ENCODE data around the gene UAP1L1.

Gene UAP1L1

DNA sequence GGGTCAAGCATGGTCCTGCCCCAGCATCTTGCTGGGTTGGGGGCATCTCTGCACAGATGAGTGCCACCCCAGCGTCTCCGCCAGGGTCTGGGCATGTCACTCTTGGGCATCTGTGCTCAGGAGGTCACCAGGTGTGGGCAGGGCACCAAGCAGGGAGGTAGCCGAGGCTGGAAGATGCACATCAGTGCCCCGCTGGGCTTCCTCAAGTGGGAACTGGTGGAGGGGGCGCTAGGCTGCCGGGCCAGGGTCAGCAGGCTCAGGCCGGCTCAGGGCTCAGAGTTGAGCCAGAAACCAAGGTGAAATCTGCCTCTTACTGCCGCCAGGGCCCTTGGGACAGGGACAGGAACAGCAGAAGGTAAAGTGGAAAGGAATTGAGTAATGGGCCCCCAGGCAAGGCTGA, 41.4 kb upstream of the UAP1L1 start:
- Mint-ChIP-seq H3K27me3 (ENCODE audit: low read depth) (no peaks in the 10 kb centered on the region), H3K27ac (no peak overlapping the region)

DNA sequence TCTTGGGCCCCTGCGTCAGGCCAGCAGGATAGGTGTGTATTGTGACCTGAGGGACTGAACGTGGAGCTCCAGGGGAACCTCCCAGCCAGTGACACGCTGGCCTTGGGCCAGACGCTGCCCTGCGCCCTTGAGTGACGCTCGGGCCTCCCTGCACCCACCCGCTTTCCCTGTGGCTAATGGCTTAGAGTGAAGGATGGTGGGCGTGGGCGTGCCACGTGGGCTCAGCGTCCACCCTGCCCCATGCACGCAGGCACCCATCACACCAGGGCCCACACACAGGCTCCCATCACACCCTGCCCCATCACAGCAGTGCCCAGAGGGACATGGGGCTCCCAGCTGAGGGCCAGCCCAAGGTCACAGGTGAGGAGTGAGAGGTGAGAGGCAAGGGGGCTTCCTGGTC, 40.3 kb upstream of the UAP1L1 start:
- H3K4me1 Mint-ChIP-seq (ENCODE audit: low read depth) = peaks cover 16% of the 10 kb centered on the region
- H3K36me3 Mint-ChIP-seq (ENCODE audit: low read depth) = no peaks in the 10 kb centered on the region
- DNase-seq (ENCODE audit: low spot score) = no peak
- H3K27me3 Mint-ChIP-seq (ENCODE audit: low read depth) = no peaks in the 10 kb centered on the region
- no peaks in the 10 kb centered on the region for H3K9me3 Mint-ChIP-seq
- H3K4me3 Mint-ChIP-seq = no peak overlapping the region
- H3K27ac Mint-ChIP-seq = no peak overlapping the region

More for the DNA sequence above, 41.4 kb upstream of the UAP1L1 start:
- H3K9me3 Mint-ChIP-seq = no peaks in the 10 kb centered on the region
- no peak for DNase-seq (ENCODE audit: low spot score)
- H3K4me3 Mint-ChIP-seq = no peak overlapping the region
- no peaks in the 10 kb centered on the region for H3K36me3 Mint-ChIP-seq (ENCODE audit: low read depth)
- H3K4me1 Mint-ChIP-seq (ENCODE audit: low read depth) = peaks cover 19% of the 10 kb centered on the region

DNA sequence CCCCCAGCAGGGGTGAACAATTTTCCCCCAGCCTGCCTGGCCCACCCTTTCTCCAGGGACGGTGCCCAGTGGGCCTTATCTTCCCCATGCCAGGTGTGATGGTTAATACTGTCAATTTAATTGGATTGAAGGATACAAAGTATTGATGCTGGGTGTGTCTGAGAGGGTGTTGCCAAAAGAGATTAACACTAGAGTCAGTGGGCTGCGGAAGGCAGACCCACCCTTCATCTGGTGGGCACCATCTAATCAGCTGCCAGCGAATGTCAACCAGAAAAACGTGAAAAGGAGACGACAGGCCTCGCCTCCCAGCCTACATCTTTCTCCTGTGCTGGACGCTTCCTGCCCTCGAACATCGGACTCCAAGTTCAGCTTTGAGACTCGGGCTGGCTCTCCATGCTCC, 39.8 kb upstream of the UAP1L1 start:
- Mint-ChIP-seq H3K36me3 (ENCODE audit: low read depth) (no peaks in the 10 kb centered on the region), H3K27me3 (ENCODE audit: low read depth) (no peaks in the 10 kb centered on the region), H3K27ac (no peak overlapping the region), H3K4me3 (no peak overlapping the region), H3K9me3 (no peaks in the 10 kb centered on the region), H3K4me1 (ENCODE audit: low read depth) (peaks cover 15% of the 10 kb centered on the region)
- DNase-seq (ENCODE audit: low spot score) = no peak

DNA sequence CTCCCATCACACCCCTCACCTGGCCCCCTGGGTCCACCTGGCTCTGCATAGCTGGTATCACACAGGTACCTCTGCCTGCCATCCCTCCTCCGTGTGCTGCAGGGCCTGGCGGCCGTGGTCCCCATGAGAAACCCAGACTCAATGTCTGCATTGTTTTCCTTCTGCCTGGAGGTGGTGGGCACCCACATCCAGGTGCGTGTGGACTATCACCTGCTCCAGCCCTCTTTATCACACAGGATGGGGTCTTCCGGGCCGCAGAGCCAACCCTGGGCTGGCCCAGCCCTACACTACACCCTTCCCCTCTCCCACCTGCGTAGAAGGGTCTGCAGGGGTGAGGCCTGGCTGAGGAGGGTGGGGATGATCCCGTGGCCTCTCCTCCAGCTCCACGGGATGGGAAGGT, 38.4 kb upstream of the UAP1L1 start:
- Mint-ChIP-seq H3K27me3 (ENCODE audit: low read depth) (peaks cover under 1% of the 10 kb centered on the region), H3K36me3 (ENCODE audit: low read depth) (no peaks in the 10 kb centered on the region), H3K4me1 (ENCODE audit: low read depth) (peaks cover 10% of the 10 kb centered on the region), H3K27ac (no peak overlapping the region), H3K9me3 (no peaks in the 10 kb centered on the region), H3K4me3 (no peak overlapping the region)
- DNase-seq (ENCODE audit: low spot score) = no peak

DNA sequence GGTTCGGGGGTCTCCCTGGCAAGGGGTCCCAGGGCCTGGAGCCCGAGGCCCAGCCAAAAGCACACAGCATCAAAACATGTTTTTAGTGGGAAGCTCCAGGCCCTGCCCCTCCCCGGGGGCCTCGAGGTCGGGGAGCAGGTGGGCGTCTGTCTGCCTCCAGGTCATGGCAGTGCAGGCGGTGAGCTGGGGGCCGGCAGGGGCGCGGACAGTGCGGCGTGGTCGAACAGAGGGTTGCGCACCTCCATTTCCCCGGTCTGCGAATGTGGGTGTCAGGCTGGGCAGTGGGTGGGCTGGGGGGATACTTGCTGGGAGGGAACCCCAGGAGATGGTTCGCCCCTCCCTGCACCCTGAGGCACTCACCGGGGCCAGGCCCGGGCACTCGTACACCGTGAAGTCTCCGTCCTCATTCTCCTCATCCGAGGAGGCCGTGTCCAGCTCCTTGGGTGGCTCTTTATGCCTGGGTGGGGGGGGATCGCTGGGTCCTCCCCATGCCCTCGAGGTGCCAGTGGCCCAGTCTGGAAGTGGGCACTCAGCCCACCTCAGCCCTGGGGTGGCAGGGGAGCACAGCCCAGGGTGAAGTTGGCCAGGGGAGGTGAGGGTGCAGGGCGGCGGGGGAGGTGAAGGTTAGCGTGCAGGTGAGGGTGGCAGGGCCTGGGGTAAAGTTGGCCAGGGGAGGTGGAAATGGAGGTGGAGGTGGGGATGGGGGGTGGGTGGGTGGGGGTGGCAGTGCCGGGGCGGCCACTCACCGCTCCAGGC, 37.5 kb upstream of the UAP1L1 start:
- Mint-ChIP-seq H3K4me1 (ENCODE audit: low read depth) (peaks cover 9% of the 10 kb centered on the region), H3K36me3 (ENCODE audit: low read depth) (no peaks in the 10 kb centered on the region), H3K9me3 (no peaks in the 10 kb centered on the region), H3K27ac (no peak overlapping the region), H3K4me3 (no peak overlapping the region), H3K27me3 (ENCODE audit: low read depth) (peaks cover 9% of the 10 kb centered on the region)
- no peak for DNase-seq (ENCODE audit: low spot score)

DNA sequence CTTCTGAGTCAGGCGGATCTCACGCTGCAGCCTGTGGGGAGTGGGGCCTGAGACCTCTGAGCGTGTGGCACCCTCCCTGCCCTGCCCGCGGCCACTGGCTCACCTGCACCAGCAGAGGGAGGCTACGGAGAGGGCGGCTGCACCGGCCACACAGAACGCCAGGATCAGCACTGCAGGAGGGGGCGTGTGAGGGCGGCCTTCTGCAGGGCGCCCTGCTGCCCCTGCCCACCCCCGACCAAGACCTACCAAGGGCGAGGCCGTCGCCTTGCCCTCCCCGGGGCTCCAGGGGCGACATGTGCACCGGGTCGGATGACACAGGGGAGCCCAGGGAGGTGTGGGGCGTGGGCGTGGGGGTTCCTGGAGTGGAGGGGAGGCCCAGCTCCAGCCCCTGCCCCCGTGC, 36.7 kb upstream of the UAP1L1 start:
- no peaks in the 10 kb centered on the region for H3K36me3 Mint-ChIP-seq (ENCODE audit: low read depth)
- H3K9me3 Mint-ChIP-seq = no peaks in the 10 kb centered on the region
- H3K27me3 Mint-ChIP-seq (ENCODE audit: low read depth) = peaks cover 16% of the 10 kb centered on the region
- DNase-seq (ENCODE audit: low spot score) = no peak
- H3K27ac Mint-ChIP-seq = no peak overlapping the region
- no peak overlapping the region for H3K4me3 Mint-ChIP-seq
- H3K4me1 Mint-ChIP-seq (ENCODE audit: low read depth) = peaks cover 5% of the 10 kb centered on the region

DNA sequence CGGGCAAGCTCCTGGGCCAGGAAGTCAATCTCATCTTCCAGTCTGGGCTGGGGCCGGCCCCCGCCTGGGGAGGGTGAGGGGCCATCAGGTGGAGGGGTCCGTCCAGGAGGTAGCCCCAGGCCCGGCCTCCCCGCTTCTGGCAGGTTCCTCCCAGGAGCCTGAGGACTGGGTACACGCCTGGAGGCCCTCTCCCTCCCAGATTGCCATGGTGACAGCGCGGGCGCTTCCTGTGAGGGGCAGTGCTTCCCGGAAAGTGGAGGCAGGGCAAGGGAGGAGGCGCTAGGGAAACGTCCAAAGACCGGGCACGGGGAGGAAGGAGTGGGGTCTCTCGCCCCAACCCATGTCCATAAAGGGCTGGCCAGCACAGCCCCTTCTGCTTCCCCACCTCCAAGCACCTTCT, 36.2 kb upstream of the UAP1L1 start:
- peaks cover 16% of the 10 kb centered on the region for H3K27me3 Mint-ChIP-seq (ENCODE audit: low read depth)
- no peaks in the 10 kb centered on the region for H3K36me3 Mint-ChIP-seq (ENCODE audit: low read depth)
- peaks cover 5% of the 10 kb centered on the region for H3K4me1 Mint-ChIP-seq (ENCODE audit: low read depth)
- H3K27ac Mint-ChIP-seq = no peak overlapping the region
- no peak overlapping the region for H3K4me3 Mint-ChIP-seq
- no peak for DNase-seq (ENCODE audit: low spot score)
- H3K9me3 Mint-ChIP-seq = no peaks in the 10 kb centered on the region

DNA sequence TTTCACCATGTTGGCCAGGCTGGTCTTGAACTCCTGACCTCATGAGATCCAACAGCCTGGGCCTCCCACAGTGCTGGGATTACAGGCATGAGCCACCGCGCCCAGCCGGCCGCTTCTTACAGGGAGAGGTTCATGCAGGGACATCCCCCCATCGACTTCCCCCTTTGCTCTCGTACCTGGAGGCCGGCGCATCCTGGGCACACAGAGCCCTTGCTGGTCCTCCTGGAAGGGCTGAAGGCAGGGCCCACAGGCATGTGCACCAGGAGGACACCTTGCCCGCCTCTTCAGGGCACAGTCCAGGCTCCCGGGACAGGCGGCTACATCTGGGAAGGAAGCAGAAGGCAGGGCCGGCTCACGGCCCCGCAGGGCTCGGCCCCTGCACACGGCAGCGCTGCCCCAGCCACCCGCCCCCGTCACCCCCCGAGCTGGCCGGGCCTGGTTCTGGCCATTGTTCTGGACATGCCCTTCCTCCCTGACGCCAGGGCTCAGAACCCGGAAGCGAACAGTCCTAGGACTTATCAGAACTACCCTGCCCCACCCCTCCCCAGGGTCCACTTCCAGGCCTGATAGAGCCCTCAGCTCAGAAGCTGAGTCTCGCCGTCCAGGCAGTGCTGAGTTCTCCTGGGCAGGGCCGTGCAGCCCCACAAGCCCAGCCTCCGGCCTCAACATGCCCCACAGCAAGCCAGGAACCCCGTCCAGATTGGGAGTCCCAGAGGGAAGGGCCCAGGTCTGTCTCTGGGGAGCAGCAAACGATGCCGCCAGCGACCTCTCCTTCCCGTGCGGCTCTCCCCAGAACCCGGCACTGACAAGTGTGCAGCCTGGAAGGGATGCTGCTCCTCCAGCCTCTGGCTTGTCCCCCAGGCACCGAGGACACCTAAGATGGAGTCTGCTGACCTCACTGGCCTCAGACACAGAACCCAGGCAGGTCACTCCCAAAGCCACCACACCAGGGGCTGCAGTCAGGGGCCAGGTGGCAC, 34.3 kb upstream of the UAP1L1 start:
- Mint-ChIP-seq H3K36me3 (ENCODE audit: low read depth) (no peaks in the 10 kb centered on the region), H3K27me3 (ENCODE audit: low read depth) (peaks cover 30% of the 10 kb centered on the region), H3K4me3 (no peak overlapping the region), H3K9me3 (no peaks in the 10 kb centered on the region), H3K4me1 (ENCODE audit: low read depth) (peaks cover 5% of the 10 kb centered on the region), H3K27ac (no peak overlapping the region)
- no peak for DNase-seq (ENCODE audit: low spot score)

DNA sequence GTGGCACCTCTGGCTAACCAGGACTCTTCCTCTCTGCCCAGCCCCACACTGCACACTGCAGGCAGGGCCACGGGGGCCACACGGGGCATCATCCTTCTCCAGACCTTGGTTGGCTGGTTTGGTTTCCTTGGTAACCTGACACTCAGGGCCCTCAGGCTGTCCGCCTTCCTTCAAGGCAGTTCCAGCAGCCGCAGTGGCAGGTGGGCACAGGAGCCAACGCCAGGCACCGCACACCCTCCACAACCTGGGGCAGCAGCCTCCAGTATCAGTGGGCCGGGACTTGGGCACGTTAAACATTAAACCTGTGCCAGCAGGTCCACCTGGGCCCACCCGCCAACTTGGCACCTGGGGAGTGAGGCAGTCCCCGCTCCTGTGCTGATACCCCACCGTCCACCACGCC, 33.3 kb upstream of the UAP1L1 start:
- H3K9me3 Mint-ChIP-seq = no peaks in the 10 kb centered on the region
- no peaks in the 10 kb centered on the region for H3K36me3 Mint-ChIP-seq (ENCODE audit: low read depth)
- peaks cover 5% of the 10 kb centered on the region for H3K4me1 Mint-ChIP-seq (ENCODE audit: low read depth)
- no peak overlapping the region for H3K27ac Mint-ChIP-seq
- H3K4me3 Mint-ChIP-seq = no peak overlapping the region
- no peak for DNase-seq (ENCODE audit: low spot score)
- peaks cover 32% of the 10 kb centered on the region for H3K27me3 Mint-ChIP-seq (ENCODE audit: low read depth)

DNA sequence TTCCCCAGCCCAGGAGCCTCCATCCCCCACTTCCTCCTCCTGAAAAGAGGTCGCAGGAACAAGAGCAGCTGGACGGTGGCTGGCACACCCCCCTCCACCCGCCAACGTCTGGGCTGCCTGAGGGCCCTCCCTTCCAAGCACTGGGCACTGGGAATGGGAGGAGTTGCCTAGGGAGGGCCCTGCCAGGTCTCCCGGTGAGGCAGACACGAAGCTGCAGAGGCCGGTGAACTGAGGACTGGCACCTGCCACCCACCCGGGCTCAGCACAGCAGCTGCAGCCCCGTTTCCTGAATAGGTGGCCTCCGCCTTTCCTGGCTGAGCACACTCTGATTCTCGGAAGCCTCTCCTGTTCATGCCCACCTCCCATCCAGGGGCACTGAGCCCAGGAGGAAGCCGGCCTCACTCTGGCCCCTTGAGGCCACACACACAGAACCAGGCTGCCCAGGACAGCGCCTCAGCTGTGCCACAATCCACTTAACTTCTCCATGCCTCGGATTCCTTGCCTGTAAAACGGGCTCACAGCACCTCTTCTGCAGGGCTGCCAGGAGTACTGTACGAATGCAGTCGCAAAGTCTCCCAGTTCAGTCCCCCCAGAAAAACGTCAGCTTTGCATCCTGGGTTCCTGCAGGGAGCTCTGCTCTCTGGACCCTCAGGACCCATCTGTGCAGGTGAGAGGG, 32.7 kb upstream of the UAP1L1 start:
- Mint-ChIP-seq H3K27ac (no peak overlapping the region), H3K36me3 (ENCODE audit: low read depth) (no peaks in the 10 kb centered on the region), H3K27me3 (ENCODE audit: low read depth) (peaks cover 36% of the 10 kb centered on the region), H3K9me3 (no peaks in the 10 kb centered on the region), H3K4me1 (ENCODE audit: low read depth) (peaks cover 5% of the 10 kb centered on the region), H3K4me3 (peak overlapping the region; percentile 48)
- no peak for DNase-seq (ENCODE audit: low spot score)

DNA sequence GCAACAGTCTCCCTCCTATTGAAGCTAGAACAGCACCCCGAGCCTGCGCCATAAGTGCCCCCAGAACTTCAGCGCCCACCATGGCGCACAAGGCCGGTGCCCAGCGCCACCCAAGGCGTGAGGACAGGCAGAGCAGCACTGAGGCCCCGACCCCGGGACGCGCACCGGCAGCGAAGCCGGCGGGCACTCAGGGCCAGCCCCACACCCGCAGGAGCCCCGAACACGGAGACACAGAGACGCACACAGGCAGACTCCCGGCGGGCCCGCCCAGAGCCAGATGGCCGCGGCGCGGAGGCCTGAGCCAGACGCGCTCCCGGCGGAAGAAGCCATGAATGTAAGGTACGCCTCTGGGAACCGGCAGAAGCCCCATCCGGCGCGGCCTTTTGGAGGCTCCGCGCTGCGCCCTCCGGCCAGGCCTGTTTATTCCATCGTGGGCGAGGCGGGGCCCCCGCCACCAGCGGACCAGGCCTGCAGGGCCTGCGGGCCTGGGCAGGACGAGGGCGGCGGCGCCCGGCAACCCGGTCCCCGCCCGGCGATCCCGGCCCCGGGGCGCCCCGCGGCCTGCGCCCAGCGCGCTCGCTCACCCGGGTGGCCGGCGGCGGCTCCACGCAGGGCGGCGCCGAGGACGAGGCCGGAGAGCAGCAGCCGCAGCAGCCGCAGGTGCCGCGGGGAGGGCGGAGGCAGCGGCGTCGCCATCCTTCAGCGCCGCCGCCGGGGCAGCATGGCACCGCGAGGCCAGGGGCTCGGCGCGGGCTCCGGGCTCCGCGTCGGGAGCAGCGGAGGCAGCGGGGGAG, 31.8 kb upstream of the UAP1L1 start:
- no peak for DNase-seq (ENCODE audit: low spot score)
- Mint-ChIP-seq H3K9me3 (no peaks in the 10 kb centered on the region), H3K27me3 (ENCODE audit: low read depth) (peaks cover 43% of the 10 kb centered on the region)

DNA sequence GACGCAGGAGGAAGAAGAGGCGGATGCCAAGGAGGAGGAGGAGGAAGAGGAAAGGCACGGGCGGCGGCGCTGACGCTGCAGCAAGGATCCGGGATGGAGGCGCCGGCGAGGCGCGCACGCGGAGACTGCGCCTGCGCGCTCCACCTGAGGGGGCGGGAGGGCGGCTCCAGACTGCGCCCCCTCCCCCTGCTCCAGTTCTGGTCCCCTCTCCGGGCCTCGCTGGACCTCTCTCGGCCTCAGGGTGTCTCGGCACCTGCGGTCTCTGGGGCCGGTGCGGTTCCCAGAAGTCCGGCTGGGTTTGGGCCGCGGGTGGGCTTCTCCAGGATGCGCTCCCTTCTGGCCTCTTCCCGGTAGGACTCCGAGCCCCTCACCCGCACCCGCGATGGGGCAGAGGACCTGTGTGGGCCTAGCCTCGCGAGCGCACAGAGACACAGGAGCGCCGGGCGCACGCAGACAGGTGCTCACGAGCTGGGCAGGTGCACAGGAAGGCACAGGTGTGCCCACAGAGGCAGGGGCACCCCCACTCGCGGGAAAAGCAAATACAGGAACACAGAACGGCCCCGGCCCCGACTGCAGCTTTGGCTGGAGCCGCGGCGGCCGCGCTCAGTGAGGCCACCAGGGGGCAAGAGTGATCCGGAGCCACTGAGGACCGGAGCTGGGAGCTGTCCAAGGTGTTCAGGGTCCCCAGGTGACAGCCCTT, 31.1 kb upstream of the UAP1L1 start, which contains the start of gene NPDC1:
NPDC1 (minus strand) TSS at position 90 of the 700 bp plus-strand sequence. CDS start 188 bp downstream, outside the sequence.
- H3K27ac Mint-ChIP-seq = no peak within 1 kb of the TSS
- H3K27me3 Mint-ChIP-seq (ENCODE audit: low read depth) = peaks cover 45% of the 10 kb centered on the region
- DNase-seq (ENCODE audit: low spot score) = peak; percentile 77
- H3K36me3 Mint-ChIP-seq (ENCODE audit: low read depth) = no peaks in the 10 kb centered on the region
- H3K4me3 Mint-ChIP-seq = peak within 1 kb of the TSS; percentile 48
- no peaks in the 10 kb centered on the region for H3K9me3 Mint-ChIP-seq
- peaks cover 5% of the 10 kb centered on the region for H3K4me1 Mint-ChIP-seq (ENCODE audit: low read depth)

More for the DNA sequence above, 31.8 kb upstream of the UAP1L1 start:
- peaks cover 5% of the 10 kb centered on the region for H3K4me1 Mint-ChIP-seq (ENCODE audit: low read depth)
- no peak overlapping the region for H3K27ac Mint-ChIP-seq
- H3K4me3 Mint-ChIP-seq = peak overlapping the region; percentile 48
- H3K36me3 Mint-ChIP-seq (ENCODE audit: low read depth) = no peaks in the 10 kb centered on the region
